ENCODE measurements around the gene POU2F3. TPM values are rescaled to one million over a fixed set of nuclear protein-coding genes. Genes with fewer than 3 reads are reported as not detected.

The POU2F3 gene
- total and polyA plus RNA-seq, 2 of the 13 experiments (the other 11 are each of a cell fraction or from before 2014, with no cell fraction given): not detected

DNA sequence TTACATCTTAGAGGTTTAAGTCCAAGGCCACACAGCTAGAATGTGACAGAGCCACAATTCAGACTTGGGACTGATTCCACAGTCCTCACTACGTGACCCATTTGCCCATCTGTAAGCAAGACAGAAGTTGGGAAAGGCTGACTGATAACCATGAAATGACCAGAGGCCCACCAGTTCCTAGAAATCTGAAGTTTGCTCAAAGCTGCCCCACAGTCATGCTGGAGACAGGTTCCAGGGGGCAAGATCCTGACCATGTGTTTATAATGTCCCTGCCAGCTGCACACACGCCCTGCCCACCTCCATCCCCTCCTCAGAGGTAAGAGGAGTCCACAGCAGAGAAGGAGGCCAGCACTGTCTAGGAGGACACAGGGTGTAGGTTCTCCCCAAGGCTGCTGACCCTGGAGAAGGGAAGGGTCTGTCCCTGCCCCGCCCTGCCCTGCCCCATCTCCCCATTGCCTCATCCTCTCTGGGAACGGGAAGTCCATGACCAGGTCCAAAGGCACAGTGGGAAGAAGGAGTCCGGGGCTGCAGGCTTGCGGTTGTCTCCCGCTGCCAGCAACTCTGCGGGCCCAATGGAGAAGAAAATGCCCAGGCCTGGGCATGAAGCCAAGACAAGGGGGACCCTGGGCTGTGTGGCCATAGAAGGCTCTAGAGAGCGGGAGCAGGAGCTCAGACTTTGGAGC lies 41.0 kb upstream of the POU2F3 start (continued):
- TF ChIP-seq, protein P1, sequence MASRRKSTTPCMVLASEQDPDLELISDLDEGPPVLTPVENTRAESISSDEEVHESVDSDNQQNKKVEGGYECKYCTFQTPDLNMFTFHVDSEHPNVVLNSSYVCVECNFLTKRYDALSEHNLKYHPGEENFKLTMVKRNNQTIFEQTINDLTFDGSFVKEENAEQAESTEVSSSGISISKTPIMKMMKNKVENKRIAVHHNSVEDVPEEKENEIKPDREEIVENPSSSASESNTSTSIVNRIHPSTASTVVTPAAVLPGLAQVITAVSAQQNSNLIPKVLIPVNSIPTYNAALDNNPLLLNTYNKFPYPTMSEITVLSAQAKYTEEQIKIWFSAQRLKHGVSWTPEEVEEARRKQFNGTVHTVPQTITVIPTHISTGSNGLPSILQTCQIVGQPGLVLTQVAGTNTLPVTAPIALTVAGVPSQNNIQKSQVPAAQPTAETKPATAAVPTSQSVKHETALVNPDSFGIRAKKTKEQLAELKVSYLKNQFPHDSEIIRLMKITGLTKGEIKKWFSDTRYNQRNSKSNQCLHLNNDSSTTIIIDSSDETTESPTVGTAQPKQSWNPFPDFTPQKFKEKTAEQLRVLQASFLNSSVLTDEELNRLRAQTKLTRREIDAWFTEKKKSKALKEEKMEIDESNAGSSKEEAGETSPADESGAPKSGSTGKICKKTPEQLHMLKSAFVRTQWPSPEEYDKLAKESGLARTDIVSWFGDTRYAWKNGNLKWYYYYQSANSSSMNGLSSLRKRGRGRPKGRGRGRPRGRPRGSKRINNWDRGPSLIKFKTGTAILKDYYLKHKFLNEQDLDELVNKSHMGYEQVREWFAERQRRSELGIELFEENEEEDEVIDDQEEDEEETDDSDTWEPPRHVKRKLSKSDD (CRISPR knock-in tag; IDR thresholded peaks at IDR 0.05; ENCODE audit: low read depth): peak; percentile 88
- no peak for TF ChIP-seq AHR (CRISPR knock-in tag; IDR thresholded peaks at IDR 0.05)
- TF ChIP-seq ZNF460 (CRISPR knock-in tag; IDR thresholded peaks at IDR 0.05; ENCODE audit: borderline replicate concordance): no peak
- no peak for TF ChIP-seq ISL2 (CRISPR knock-in tag; IDR thresholded peaks at IDR 0.05)
- TF ChIP-seq ZNF776 (CRISPR knock-in tag; IDR thresholded peaks at IDR 0.05): no peak
- TF ChIP-seq, protein P2, sequence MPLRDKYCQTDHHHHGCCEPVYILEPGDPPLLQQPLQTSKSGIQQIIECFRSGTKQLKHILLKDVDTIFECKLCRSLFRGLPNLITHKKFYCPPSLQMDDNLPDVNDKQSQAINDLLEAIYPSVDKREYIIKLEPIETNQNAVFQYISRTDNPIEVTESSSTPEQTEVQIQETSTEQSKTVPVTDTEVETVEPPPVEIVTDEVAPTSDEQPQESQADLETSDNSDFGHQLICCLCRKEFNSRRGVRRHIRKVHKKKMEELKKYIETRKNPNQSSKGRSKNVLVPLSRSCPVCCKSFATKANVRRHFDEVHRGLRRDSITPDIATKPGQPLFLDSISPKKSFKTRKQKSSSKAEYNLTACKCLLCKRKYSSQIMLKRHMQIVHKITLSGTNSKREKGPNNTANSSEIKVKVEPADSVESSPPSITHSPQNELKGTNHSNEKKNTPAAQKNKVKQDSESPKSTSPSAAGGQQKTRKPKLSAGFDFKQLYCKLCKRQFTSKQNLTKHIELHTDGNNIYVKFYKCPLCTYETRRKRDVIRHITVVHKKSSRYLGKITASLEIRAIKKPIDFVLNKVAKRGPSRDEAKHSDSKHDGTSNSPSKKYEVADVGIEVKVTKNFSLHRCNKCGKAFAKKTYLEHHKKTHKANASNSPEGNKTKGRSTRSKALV (CRISPR knock-in tag; IDR thresholded peaks at IDR 0.05): 0 out of 2 replicates have a peak, but pooled peaks have one; percentile 33
- TF ChIP-seq, protein P3, sequence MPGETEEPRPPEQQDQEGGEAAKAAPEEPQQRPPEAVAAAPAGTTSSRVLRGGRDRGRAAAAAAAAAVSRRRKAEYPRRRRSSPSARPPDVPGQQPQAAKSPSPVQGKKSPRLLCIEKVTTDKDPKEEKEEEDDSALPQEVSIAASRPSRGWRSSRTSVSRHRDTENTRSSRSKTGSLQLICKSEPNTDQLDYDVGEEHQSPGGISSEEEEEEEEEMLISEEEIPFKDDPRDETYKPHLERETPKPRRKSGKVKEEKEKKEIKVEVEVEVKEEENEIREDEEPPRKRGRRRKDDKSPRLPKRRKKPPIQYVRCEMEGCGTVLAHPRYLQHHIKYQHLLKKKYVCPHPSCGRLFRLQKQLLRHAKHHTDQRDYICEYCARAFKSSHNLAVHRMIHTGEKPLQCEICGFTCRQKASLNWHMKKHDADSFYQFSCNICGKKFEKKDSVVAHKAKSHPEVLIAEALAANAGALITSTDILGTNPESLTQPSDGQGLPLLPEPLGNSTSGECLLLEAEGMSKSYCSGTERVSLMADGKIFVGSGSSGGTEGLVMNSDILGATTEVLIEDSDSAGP (CRISPR knock-in tag; IDR thresholded peaks at IDR 0.05; ENCODE audit: borderline replicate concordance): peak; percentile 81
- TF ChIP-seq SUZ12 (IDR thresholded peaks at IDR 0.05; ENCODE audit: low read depth, low read length): no peak
- TF ChIP-seq NR2F2 (IDR thresholded peaks at IDR 0.05; ENCODE audit: borderline replicate concordance, low read depth): peak; percentile 33; the same call in 1 of the 2 replicates
- peak; percentile 25; the same call in 1 of the 2 replicates for TF ChIP-seq SOX5 (CRISPR knock-in tag; IDR thresholded peaks at IDR 0.05; ENCODE audit: borderline replicate concordance)
- no peak for TF ChIP-seq STAT5B (CRISPR knock-in tag; IDR thresholded peaks at IDR 0.05)
- no peak for TF ChIP-seq ZFP1 (CRISPR knock-in tag; IDR thresholded peaks at IDR 0.05)
- TF ChIP-seq, protein P4, sequence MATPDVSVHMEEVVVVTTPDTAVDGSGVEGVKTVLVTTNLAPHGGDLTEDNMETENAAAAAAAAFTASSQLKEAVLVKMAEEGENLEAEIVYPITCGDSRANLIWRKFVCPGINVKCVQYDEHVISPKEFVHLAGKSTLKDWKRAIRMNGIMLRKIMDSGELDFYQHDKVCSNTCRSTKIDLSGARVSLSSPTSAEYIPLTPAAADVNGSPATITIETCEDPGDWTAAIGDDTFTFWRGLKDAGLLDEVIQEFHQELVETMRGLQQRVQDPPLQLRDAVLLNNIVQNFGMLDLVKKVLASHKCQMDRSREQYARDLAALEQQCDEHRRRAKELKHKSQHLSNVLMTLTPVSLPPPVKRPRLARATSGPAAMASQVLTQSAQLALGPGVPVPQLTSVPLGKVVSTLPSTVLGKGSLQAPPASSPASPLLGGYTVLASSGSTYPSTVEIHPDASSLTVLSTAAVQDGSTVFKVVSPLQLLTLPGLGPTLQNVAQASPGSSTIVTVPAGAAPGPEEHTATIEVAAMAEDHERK (CRISPR knock-in tag; IDR thresholded peaks at IDR 0.05; ENCODE audit: low read depth): no peak
- TF ChIP-seq MTF2 (CRISPR knock-in tag; IDR thresholded peaks at IDR 0.05; ENCODE audit: borderline replicate concordance): no peak
- TF ChIP-seq ZSCAN9 (CRISPR knock-in tag; IDR thresholded peaks at IDR 0.05; ENCODE audit: borderline replicate concordance): no peak
- no peak for TF ChIP-seq ZBTB8A (CRISPR knock-in tag; IDR thresholded peaks at IDR 0.05; ENCODE audit: borderline replicate concordance, low read depth)
- TF ChIP-seq, protein P5, sequence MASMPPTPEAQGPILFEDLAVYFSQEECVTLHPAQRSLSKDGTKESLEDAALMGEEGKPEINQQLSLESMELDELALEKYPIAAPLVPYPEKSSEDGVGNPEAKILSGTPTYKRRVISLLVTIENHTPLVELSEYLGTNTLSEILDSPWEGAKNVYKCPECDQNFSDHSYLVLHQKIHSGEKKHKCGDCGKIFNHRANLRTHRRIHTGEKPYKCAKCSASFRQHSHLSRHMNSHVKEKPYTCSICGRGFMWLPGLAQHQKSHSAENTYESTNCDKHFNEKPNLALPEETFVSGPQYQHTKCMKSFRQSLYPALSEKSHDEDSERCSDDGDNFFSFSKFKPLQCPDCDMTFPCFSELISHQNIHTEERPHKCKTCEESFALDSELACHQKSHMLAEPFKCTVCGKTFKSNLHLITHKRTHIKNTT (CRISPR knock-in tag; IDR thresholded peaks at IDR 0.05): no peak
- TF ChIP-seq RFXAP (CRISPR knock-in tag; IDR thresholded peaks at IDR 0.05; ENCODE audit: borderline replicate concordance): 0 out of 2 replicates have a peak, but pooled peaks have one; percentile 38
- TF ChIP-seq, protein P6, sequence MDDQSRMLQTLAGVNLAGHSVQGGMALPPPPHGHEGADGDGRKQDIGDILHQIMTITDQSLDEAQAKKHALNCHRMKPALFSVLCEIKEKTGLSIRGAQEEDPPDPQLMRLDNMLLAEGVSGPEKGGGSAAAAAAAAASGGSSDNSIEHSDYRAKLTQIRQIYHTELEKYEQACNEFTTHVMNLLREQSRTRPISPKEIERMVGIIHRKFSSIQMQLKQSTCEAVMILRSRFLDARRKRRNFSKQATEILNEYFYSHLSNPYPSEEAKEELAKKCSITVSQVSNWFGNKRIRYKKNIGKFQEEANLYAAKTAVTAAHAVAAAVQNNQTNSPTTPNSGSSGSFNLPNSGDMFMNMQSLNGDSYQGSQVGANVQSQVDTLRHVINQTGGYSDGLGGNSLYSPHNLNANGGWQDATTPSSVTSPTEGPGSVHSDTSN (CRISPR knock-in tag; IDR thresholded peaks at IDR 0.05; ENCODE audit: borderline replicate concordance): no peak
- TF ChIP-seq GTF3A (CRISPR knock-in tag; conservative IDR thresholded peaks at IDR 0.05): no peak
